Effector CD8-positive, alpha-beta T cell (primary cell): Measurements from ENCODE around the gene LAMA5.

Experiments
- DNase-seq: peaks from one replicate; lab custom pipeline; 2025; lab: John Stamatoyannopoulos, UW

The LAMA5 gene

GRCh38 chr20:62330576-62331317, 36.4 kb downstream of the LAMA5 start:
- no peak for DNase-seq

GRCh38 chr20:62329389-62330377, 37.4 kb downstream of the LAMA5 start:
- DNase-seq: no peak

DNA sequence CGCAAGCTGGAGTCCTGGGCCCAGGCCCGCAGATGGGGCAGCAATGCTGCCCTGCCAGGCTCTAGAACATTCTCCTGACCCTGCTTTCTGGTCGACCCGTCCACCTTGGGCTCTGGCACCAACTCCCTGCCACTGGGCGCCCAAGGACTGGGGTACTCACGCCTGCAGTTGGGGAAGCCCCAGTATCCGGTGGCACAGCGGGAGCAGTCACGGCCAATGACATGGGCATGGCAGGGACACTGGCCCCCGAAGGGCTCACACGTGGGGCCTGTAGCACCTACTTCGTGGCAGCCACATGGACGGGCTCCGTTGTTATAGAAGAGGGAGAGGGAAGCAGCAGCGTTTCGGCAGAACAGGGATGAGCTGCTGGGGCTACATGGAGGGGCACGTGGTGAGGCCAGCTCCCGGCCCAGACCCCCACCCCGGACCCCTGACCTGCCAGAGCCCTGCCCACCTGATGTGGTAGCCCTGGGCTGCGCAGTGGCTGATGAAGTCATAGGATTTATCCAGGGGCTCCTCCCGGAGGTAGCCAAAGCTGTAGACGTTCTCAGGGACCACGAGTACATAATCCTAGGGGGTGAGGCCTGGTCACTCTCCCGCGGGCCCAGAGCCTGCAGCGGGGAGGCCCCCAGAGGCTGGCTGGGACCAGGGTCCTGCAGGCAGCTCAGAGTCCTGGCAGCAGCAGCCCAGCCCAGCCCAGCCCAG, 38.3 kb downstream of the LAMA5 start:
- no peak for DNase-seq

- no peak for DNase-seq
Observed at GRCh38 chr20:62327726-62328495, 39.2 kb downstream of the LAMA5 start.

- no peak for DNase-seq
Observed at GRCh38 chr20:62326959-62327725, 40.0 kb downstream of the LAMA5 start.

DNA sequence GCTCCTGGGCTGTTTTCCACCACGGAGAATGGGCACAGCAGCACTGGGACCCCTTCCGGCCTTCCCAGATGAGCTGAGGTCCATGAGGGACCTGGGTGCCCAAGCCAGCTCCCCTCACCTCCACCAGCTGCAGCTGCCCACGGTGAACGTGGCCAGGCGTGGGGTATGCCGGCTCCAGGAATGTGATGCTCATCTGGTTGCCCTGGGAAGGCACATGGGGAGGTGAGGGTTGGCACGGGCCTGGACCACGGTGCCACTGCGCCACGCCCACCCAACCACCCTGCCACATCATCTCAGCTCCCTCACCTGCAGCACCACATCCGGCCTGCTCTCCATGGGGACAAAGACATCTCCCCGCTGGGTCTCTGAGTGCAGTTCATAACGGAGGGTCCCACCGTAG, 40.6 kb downstream of the LAMA5 start:
- no peak for DNase-seq

GRCh38 chr20:62325172-62325905, 41.8 kb downstream of the LAMA5 start:
- DNase-seq: no peak

GRCh38 chr20:62323980-62324906, 42.9 kb downstream of the LAMA5 start:
- DNase-seq: no peak

DNA sequence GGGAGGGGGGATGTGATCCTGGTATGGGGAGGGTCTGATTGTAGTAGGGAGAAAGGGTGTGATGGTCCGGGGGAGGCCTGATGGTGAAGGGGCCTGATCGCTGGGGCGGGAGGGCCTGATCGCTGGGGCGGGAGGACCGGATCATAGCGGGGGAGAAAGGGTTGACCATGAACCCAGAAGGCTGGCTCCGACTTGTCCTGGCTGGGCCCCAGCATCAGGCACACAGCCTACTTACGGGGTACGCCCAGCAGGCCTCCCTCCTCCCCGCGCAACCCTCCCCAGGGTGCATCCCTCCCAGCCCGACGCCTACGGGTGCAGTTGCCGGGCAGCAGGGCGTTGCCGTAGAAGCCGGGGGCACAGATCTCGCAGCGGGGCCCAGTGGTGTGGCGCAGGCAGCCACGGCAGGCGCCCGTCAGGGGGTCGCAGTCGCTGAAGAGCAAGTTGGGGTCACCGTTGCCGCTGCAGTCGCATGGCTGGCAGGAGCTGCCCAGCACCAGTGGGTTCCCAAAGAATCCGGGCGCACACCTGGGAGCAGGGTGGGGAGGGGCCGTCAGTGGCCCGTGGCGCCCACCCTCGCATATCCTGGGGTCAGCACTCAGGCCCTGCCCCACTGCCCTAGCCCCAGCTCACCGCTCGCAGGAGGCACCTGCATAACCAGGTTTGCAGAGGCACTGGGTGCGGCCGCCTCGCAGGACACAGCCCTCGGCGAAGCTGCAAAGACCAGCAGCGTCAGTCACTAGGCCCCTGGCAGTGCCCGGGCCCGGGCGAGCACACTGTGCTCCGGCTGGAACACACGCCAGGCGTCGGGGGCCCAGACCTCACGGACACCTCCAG, 43.7 kb downstream of the LAMA5 start:
- no peak for DNase-seq

- DNase-seq: no peak
Observed at GRCh38 chr20:62322492-62323041, 44.5 kb downstream of the LAMA5 start.

GRCh38 chr20:62321975-62322374, 45.1 kb downstream of the LAMA5 start:
- DNase-seq: no peak

DNA sequence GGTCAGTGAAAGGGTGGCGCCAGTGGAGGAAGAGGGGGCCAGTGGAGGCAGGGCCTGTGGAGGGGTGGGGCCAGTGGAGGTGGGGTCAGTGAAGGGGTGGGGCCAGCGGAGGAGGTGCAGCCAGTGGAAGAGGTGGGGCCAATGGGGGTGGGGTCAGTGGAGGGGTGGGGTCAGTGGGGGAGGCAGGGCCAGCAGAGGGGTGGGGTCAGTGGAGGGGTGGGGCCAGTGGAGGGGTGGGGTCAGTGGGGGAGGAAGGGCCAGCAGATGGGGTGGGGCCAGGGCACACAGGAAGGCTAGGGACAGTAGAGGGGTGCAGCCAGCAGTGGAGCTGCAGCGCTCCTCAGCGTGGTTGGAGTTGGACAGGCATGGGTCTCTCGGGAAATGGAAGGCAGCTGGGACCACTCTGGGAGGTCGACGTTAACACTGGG, 45.6 kb downstream of the LAMA5 start:
- DNase-seq: no peak

DNA sequence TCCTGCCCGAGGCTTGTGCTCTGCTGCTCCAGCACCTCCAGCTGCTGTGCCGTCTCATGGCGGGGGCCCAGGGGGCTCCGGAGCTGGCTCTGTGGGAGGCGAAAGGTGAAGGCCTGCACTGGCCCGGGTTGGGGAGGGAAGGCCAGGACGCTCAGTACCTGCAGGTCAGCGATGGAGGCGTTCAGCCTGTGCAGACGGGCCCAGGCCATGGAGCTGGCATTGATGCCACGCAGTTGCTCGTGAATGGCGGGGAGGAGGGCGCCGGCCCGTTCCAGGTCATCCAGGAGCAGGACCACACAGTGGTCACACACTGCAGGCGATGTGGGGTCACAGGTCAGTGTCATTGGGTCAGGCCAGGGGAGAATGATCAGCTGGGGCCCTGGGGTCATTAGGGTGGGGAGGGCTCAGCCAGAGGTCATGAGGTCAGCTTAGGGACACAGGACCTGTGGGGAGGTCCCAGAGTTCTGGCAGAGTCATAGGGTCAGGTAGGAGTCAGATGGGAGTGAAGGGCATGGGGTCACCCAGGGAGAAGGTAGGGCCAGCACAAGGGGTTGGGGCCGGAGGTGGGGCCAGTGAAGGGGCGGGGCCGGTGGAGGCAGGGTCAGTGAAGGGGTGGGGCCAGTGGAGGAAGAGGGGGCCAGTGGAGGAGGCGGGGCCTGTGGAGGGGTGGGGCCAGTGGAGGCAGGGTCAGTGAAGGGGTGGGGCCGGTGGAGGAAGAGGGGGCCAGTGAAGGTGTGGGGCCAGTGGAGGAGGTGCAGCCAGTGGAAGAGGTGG, 46.3 kb downstream of the LAMA5 start:
- no peak for DNase-seq

- no peak for DNase-seq
Observed at GRCh38 chr20:62319346-62319909, 47.7 kb downstream of the LAMA5 start.

DNA sequence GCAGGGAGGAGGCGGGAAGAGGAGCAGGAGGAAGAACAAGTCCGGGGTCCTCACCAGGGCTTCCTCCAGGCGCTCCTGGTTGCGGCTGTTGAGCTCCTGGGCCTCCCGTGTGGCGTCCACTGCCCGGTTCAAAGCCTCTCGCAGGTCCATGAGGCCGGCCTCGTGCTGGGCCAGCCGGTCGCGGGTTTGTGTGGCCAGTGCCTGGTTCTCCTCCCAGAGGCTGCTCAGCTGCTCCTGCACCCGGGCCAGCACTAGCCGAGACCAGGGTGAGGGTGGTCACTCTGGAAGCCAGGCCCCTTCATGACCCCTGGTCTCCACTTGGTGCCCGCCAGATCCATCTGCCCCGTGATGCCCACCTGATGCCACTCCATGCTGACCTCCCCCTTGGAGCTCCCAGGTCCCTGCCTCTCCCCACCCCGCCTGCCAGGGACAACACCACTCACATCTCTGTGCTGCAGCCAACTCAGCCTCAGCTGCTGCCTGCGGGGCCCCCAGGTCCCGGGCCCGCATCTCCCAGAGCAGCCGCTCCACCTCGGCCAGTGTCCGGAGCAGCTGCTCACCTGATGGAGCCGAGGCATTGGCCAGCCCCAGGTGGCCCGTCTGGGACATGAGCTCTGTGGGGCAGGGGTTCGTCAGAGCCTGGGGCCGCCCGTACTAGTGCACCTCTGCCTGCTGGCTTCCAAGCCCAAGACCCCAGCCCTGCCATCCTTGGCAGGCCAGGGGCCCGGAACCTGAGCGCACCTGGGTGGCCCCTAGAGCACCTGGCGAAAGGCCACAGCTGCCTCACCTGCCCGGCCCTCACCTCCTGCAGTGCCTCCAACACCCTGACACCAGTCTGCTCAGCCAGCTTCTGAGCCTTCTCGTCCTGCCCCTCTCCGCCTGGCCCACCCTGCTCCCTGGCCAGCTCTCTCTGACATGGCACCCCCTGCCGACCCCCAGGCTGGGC, 48.4 kb downstream of the LAMA5 start:
- no peak for DNase-seq
